Kidney (tissue), 14 donors: Measurements from ENCODE around the gene CDC27. TPM values are rescaled to one million over a fixed set of nuclear protein-coding genes. Genes with fewer than 3 reads are reported as not detected.

Experiments used
- DNase-seq, 5 donors: peaks; one replicate each; pipeline ENCODE4 v3.0.0-alpha.2; 2013 to 2020
- FAIRE-seq: peaks from 2 replicates; lab custom pipeline; 2012; peaks lifted over from hg19 to GRCh38; lab: Jason Lieb, UNC
- H3K27ac ChIP-seq, 2 donors: one replicate each; pipeline ENCODE4 v1.7.0; 2013; ENCODE audit warnings: low read depth in 2 of 2, low read length in 2 of 2, inconsistent platforms in 1 of 2
- H3K27me3 ChIP-seq: one replicate; pipeline ENCODE4 v1.7.1; 2013; ENCODE audit warnings: low read length, inconsistent platforms; ENCODE audit not compliant: control insufficient read depth, insufficient read depth
- H3K36me3 ChIP-seq, 3 donors: one replicate each; pipeline versions ENCODE4 v1.7.0 to v1.7.1; 2013; ENCODE audit warnings: low read length in 3 of 3, control low read depth in 1 of 3, inconsistent platforms in 1 of 3; ENCODE audit not compliant: insufficient read depth in 3 of 3, control insufficient read depth in 2 of 3
- H3K4me1 ChIP-seq, 3 donors: one replicate each; pipeline versions ENCODE4 v1.7.0 to v1.7.1; 2013; ENCODE audit warnings: low read length in 3 of 3, inconsistent platforms in 1 of 3, low read depth in 1 of 3; ENCODE audit not compliant: control insufficient read depth in 2 of 3, insufficient read depth in 2 of 3
- H3K4me3 ChIP-seq, 3 donors: one replicate each; pipeline versions ENCODE4 v1.7.0 to v1.8.1; 2013; ENCODE audit warnings: low read length in 3 of 3, control low read depth in 1 of 3, inconsistent platforms in 1 of 3
- H3K9ac ChIP-seq, 3 donors: one replicate each; pipeline versions ENCODE4 v1.7.0 to v1.7.1; 2013; ENCODE audit warnings: low read length in 3 of 3, control low read depth in 1 of 3, inconsistent platforms in 1 of 3
- H3K9me3 ChIP-seq, 3 donors: one replicate each; pipeline versions ENCODE4 v1.7.0 to v1.7.1; 2013; ENCODE audit warnings: low read length in 3 of 3, control low read depth in 1 of 3, inconsistent platforms in 1 of 3; ENCODE audit not compliant: control insufficient read depth in 2 of 3, insufficient read depth in 1 of 3
- CTCF ChIP-seq: IDR thresholded peaks from 3 replicates; pipeline ENCODE4 v1.5.1; 2012; ENCODE audit warnings: mild to moderate bottlenecking, moderate library complexity, borderline replicate concordance; ENCODE audit not compliant: insufficient read depth; ENCODE audit errors: extremely low read depth
- intact Hi-C: fragments of 100-400 bp; cut with DNase I; formaldehyde crosslinking; loops from one replicate; pipeline ENCODE4 v1.11.1; 2022
- polyA plus RNA-seq: library from polyadenylated mRNA; stranded (reverse); fragments of 350-450 nt; fragmentation: Illumina TruSeq; extraction: RNeasy Lipid Tissue Mini Kit (QIAGEN cat#74804); gene quantifications from one replicate; pipeline ENCODE4 v1.2.3, GENCODE V29; 2014; ENCODE audit warnings: low read depth, low replicate concordance; ENCODE audit not compliant: insufficient read depth
- total RNA-seq: library from RNA; stranded (reverse); fragmentation: NEBNext Ultra II Directional; extraction: Animal tissue kit (Norgen Biotek cat#: 25700); gene quantifications from one replicate; pipeline ENCODE4 v1.2.1, GENCODE V29; 2021
- donor health status: control.
- donor health status: control.
- donor health status: control.
- donor health status: control.
- donor health status: control.
- donor health status: DM: yes; HTN: yes; CAD: no.
- donor health status: Normal renal cell carcinoma (clear cell type).

The CDC27 gene
- total and polyA plus RNA-seq, 2 donors from 2014 or later, result 18.2 to 78.2 TPM

- no peak overlapping the region for H3K4me3 ChIP-seq
- FAIRE-seq (no peak), DNase-seq (no peak)
- no peak overlapping the region for H3K27ac ChIP-seq
- intact Hi-C loops, result no loop called here
- H3K36me3 ChIP-seq, result no peaks in the 10 kb centered on the region
- H3K4me1 ChIP-seq, result peaks cover 0 to 12% (median 11%) of the 10 kb centered on the region in 3 donors
- no peak overlapping the region for H3K9ac ChIP-seq
- TF ChIP-seq CTCF, result no peak
- H3K9me3 ChIP-seq, result no peaks in the 10 kb centered on the region
- no peaks in the 10 kb centered on the region for H3K27me3 ChIP-seq
These were observed 48.7 kb upstream of the CDC27 start for GRCh38 chr17:47237841-47238240.

GRCh38 chr17:47235923-47236322 is 46.8 kb upstream of the CDC27 start:
- Histone ChIP-seq H3K36me3 (no peaks in the 10 kb centered on the region), H3K9ac (no peak overlapping the region), H3K9me3 (no peaks in the 10 kb centered on the region), H3K4me3 (no peak overlapping the region), H3K27me3 (no peaks in the 10 kb centered on the region), H3K4me1 (peaks cover 0 to 15% (median 12%) of the 10 kb centered on the region in 3 donors), H3K27ac (no peak overlapping the region)
- TF ChIP-seq CTCF, result no peak
- intact Hi-C loops, result no loop called here
- FAIRE-seq, result no peak
- no peak for DNase-seq

- Histone ChIP-seq H3K9me3 (no peaks in the 10 kb centered on the region), H3K4me3 (no peak overlapping the region), H3K36me3 (no peaks in the 10 kb centered on the region), H3K9ac (no peak overlapping the region), H3K4me1 (peaks cover 0 to 15% (median 13%) of the 10 kb centered on the region in 3 donors), H3K27ac (no peak overlapping the region), H3K27me3 (no peaks in the 10 kb centered on the region)
- DNase-seq, result no peak
- no peak for FAIRE-seq
- intact Hi-C loops, result no loop called here
- TF ChIP-seq CTCF, result no peak
These were observed 46.4 kb upstream of the CDC27 start for GRCh38 chr17:47235506-47235905.

GRCh38 chr17:47232465-47232864 is 43.4 kb upstream of the CDC27 start:
- no peak overlapping the region for H3K4me3 ChIP-seq
- H3K9me3 ChIP-seq, result no peaks in the 10 kb centered on the region
- no peak for TF ChIP-seq CTCF
- intact Hi-C loops, result loop anchor here (5.0 kb wide), 1 partner anchor 85 kb away; no protein-coding TSS in a partner anchor
- no peak overlapping the region for H3K9ac ChIP-seq
- H3K36me3 ChIP-seq, result no peaks in the 10 kb centered on the region
- peaks cover 3 to 13% (median 8%) of the 10 kb centered on the region in 3 donors for H3K4me1 ChIP-seq
- H3K27ac ChIP-seq, result no peak overlapping the region
- FAIRE-seq, result no peak
- H3K27me3 ChIP-seq, result no peaks in the 10 kb centered on the region
- no peak for DNase-seq
